Activated T-helper 17 cell treated with anti-CD3 and anti-CD28 coated beads, Interleukin-2, amount 50 U/mL, for 72 hours (primary cell): Measurements from ENCODE around the gene TADA2B. TPM values are rescaled to one million over a fixed set of nuclear protein-coding genes. Genes with fewer than 3 reads are reported as not detected.
A peak's percentile ranks its signal among the peaks of the same experiment; 100 is the strongest.
"Not testable (repeated sequence)": the region's sequence is repeated elsewhere in the genome, so short reads cannot be mapped to it uniquely, and the experiment has no call there.

ENCODE experiments used
- ATAC-seq: fragments of 150-1000 bp; cut with Tn5 transposase; replicated peaks from 2 replicates; pipeline ENCODE4 v1.10.0; 2021; ENCODE audit warnings: mild to moderate bottlenecking, moderate library complexity
- H3K27ac Mint-ChIP-seq: one replicate; pipeline ENCODE4 v1.8.0; 2022; ENCODE audit warnings: mixed read lengths
- H3K27me3 Mint-ChIP-seq: one replicate; pipeline ENCODE4 v1.8.0; 2022; ENCODE audit warnings: mixed read lengths
- H3K36me3 Mint-ChIP-seq: one replicate; pipeline ENCODE4 v1.8.0; 2022; ENCODE audit warnings: low read depth, mild to moderate bottlenecking, mixed read lengths
- H3K4me1 Mint-ChIP-seq: one replicate; pipeline ENCODE4 v1.8.0; 2022; ENCODE audit warnings: mixed read lengths
- H3K4me3 Mint-ChIP-seq: one replicate; pipeline ENCODE4 v1.8.0; 2022; ENCODE audit warnings: mild to moderate bottlenecking, mixed read lengths
- H3K9me3 Mint-ChIP-seq: one replicate; pipeline ENCODE4 v1.8.0; 2022; ENCODE audit warnings: mixed read lengths
- total RNA-seq, 2 donors: library from RNA; stranded (reverse); gene quantifications; one replicate each; pipeline ENCODE4 v1.2.3, GENCODE V29; 2022

The TADA2B gene
- total RNA-seq, 2 donors from 2014 or later: 8.5 to 13.0 TPM

- no peak overlapping the region for H3K27ac Mint-ChIP-seq
- H3K4me1 Mint-ChIP-seq: no peaks in the 10 kb centered on the region
- no peak overlapping the region for H3K4me3 Mint-ChIP-seq
- H3K27me3 Mint-ChIP-seq: peaks cover 18% of the 10 kb centered on the region
- no peaks in the 10 kb centered on the region for H3K9me3 Mint-ChIP-seq
- H3K36me3 Mint-ChIP-seq: no peaks in the 10 kb centered on the region
- no peak for ATAC-seq
Measured at GRCh38 chr4:7083597-7084563, 40.7 kb downstream of the TADA2B start.

GRCh38 chr4:7084564-7084961 lies 41.4 kb downstream of the TADA2B start:
- ATAC-seq, H3K36me3 Mint-ChIP-seq, H3K4me1 Mint-ChIP-seq, H3K9me3 Mint-ChIP-seq, H3K4me3 Mint-ChIP-seq, H3K27ac Mint-ChIP-seq: not testable (repeated sequence)
- H3K27me3 Mint-ChIP-seq: peaks cover 18% of the 10 kb centered on the region

GRCh38 chr4:7086384-7086783 lies 43.2 kb downstream of the TADA2B start:
- Mint-ChIP-seq H3K36me3 (no peaks in the 10 kb centered on the region), H3K4me3 (no peak overlapping the region), H3K9me3 (no peaks in the 10 kb centered on the region), H3K27ac (no peak overlapping the region), H3K27me3 (peaks cover 22% of the 10 kb centered on the region), H3K4me1 (no peaks in the 10 kb centered on the region)
- ATAC-seq: no peak

GRCh38 chr4:7087036-7087435 lies 43.9 kb downstream of the TADA2B start:
- Mint-ChIP-seq H3K36me3 (no peaks in the 10 kb centered on the region), H3K27me3 (peaks cover 22% of the 10 kb centered on the region), H3K9me3 (no peaks in the 10 kb centered on the region), H3K27ac (no peak overlapping the region), H3K4me1 (no peaks in the 10 kb centered on the region), H3K4me3 (no peak overlapping the region)
- no peak for ATAC-seq

- Mint-ChIP-seq H3K4me3 (no peak overlapping the region), H3K9me3 (no peaks in the 10 kb centered on the region)
Measured at GRCh38 chr4:7089213-7089986, 46.2 kb downstream of the TADA2B start.

GRCh38 chr4:7092026-7092425 lies 48.9 kb downstream of the TADA2B start:
- Mint-ChIP-seq H3K4me3 (no peak overlapping the region), H3K36me3 (no peaks in the 10 kb centered on the region), H3K27me3 (peaks cover 16% of the 10 kb centered on the region), H3K9me3 (no peaks in the 10 kb centered on the region), H3K27ac (no peak overlapping the region), H3K4me1 (no peaks in the 10 kb centered on the region)
- ATAC-seq: no peak

More at GRCh38 chr4:7089213-7089986, 46.2 kb downstream of the TADA2B start:
- Mint-ChIP-seq H3K27me3 (peaks cover 24% of the 10 kb centered on the region), H3K36me3 (no peaks in the 10 kb centered on the region), H3K27ac (no peak overlapping the region), H3K4me1 (no peaks in the 10 kb centered on the region)
- ATAC-seq: no peak

GRCh38 chr4:7094916-7095315 lies 51.7 kb downstream of the TADA2B start:
- H3K36me3 Mint-ChIP-seq: no peaks in the 10 kb centered on the region
- H3K27me3 Mint-ChIP-seq: peaks cover 13% of the 10 kb centered on the region
- ATAC-seq: no peak
- H3K9me3 Mint-ChIP-seq: no peaks in the 10 kb centered on the region
- H3K4me3 Mint-ChIP-seq: no peak overlapping the region
- H3K4me1 Mint-ChIP-seq: no peaks in the 10 kb centered on the region
- no peak overlapping the region for H3K27ac Mint-ChIP-seq

GRCh38 chr4:7095611-7096155 lies 52.5 kb downstream of the TADA2B start:
- H3K4me3 Mint-ChIP-seq: no peak overlapping the region
- ATAC-seq: no peak
- H3K4me1 Mint-ChIP-seq: no peaks in the 10 kb centered on the region
- H3K27ac Mint-ChIP-seq: no peak overlapping the region
- H3K36me3 Mint-ChIP-seq: no peaks in the 10 kb centered on the region
- peaks cover 11% of the 10 kb centered on the region for H3K27me3 Mint-ChIP-seq
- H3K9me3 Mint-ChIP-seq: no peaks in the 10 kb centered on the region

- no peaks in the 10 kb centered on the region for H3K9me3 Mint-ChIP-seq
- H3K27ac Mint-ChIP-seq: no peak overlapping the region
- ATAC-seq: no peak
- no peaks in the 10 kb centered on the region for H3K4me1 Mint-ChIP-seq
- no peaks in the 10 kb centered on the region for H3K36me3 Mint-ChIP-seq
- H3K4me3 Mint-ChIP-seq: no peak overlapping the region
- H3K27me3 Mint-ChIP-seq: peaks cover 11% of the 10 kb centered on the region
Measured at GRCh38 chr4:7096236-7096635, 53.1 kb downstream of the TADA2B start.

- H3K4me1 Mint-ChIP-seq: peaks cover 5% of the 10 kb centered on the region
- H3K36me3 Mint-ChIP-seq: no peaks in the 10 kb centered on the region
- H3K27ac Mint-ChIP-seq: peak overlapping the region; percentile 50
- H3K9me3 Mint-ChIP-seq: no peaks in the 10 kb centered on the region
- peak; percentile 64 for ATAC-seq
- no peaks in the 10 kb centered on the region for H3K27me3 Mint-ChIP-seq
- peak overlapping the region; percentile 85 for H3K4me3 Mint-ChIP-seq
Measured at GRCh38 chr4:7101692-7102515, 58.7 kb downstream of the TADA2B start.

- not testable (repeated sequence) for H3K9me3 Mint-ChIP-seq
Measured at GRCh38 chr4:7102516-7102909, 59.3 kb downstream of the TADA2B start.

GRCh38 chr4:7103031-7103606 lies 59.9 kb downstream of the TADA2B start:
- Mint-ChIP-seq H3K4me3 (peak overlapping the region; percentile 85), H3K36me3 (no peaks in the 10 kb centered on the region), H3K9me3 (no peaks in the 10 kb centered on the region), H3K27ac (peak overlapping the region; percentile 77), H3K27me3 (no peaks in the 10 kb centered on the region), H3K4me1 (peaks cover 5% of the 10 kb centered on the region)
- peak; percentile 95 for ATAC-seq

More at GRCh38 chr4:7102516-7102909, 59.3 kb downstream of the TADA2B start:
- Mint-ChIP-seq H3K27ac (peak overlapping the region; percentile 50), H3K4me3 (peak overlapping the region; percentile 85)
- not testable (repeated sequence) for ATAC-seq, H3K4me1 Mint-ChIP-seq, H3K36me3 Mint-ChIP-seq, H3K27me3 Mint-ChIP-seq

- peaks cover 5% of the 10 kb centered on the region for H3K4me1 Mint-ChIP-seq
- H3K4me3 Mint-ChIP-seq: peak overlapping the region; percentile 85
- no peak for ATAC-seq
- no peaks in the 10 kb centered on the region for H3K9me3 Mint-ChIP-seq
- H3K36me3 Mint-ChIP-seq: no peaks in the 10 kb centered on the region
- H3K27me3 Mint-ChIP-seq: no peaks in the 10 kb centered on the region
- H3K27ac Mint-ChIP-seq: peak overlapping the region; percentile 77
Measured at GRCh38 chr4:7103607-7104365, 60.6 kb downstream of the TADA2B start.
